Measurements from ENCODE around the gene IL17C. TPM values are rescaled to one million over a fixed set of nuclear protein-coding genes. Genes with fewer than 3 reads are reported as not detected.

Gene IL17C
- total RNA-seq, 4 donors from 2014 or later, result not detected

GRCh38 chr16:88643644-88643932, 5.2 kb downstream of the IL17C start:
- peaks cover 29% of the 10 kb centered on the region for H3K27me3 ChIP-seq
- WGBS, 2 donors (ENCODE audit: low coverage in 1 of 2), result no CpG with 5 or more reads among the region's 9 CpGs
- ATAC-seq, result no peak
- H3K4me3 ChIP-seq, result no peak overlapping the region
- no peaks in the 10 kb centered on the region for H3K4me1 ChIP-seq
- H3K27ac ChIP-seq, result no peak overlapping the region
- TF ChIP-seq CTCF (IDR thresholded peaks at IDR 0.05) (no peak), POLR2A (IDR thresholded peaks at IDR 0.05) (no peak), EP300 (IDR thresholded peaks at IDR 0.05) (no peak), POLR2AphosphoS5 (IDR thresholded peaks at IDR 0.05) (no peak)
- H3K9me3 ChIP-seq, result no peaks in the 10 kb centered on the region
- H3K36me3 ChIP-seq, result peaks cover 0 to 4% of the 10 kb centered on the region in 2 donors

GRCh38 chr16:88645455-88645854, 7.1 kb downstream of the IL17C start:
- Histone ChIP-seq H3K36me3 (peaks cover 0 to 4% of the 10 kb centered on the region in 2 donors), H3K4me1 (peaks cover 0 to 14% (median 0%) of the 10 kb centered on the region in 3 donors), H3K9me3 (no peaks in the 10 kb centered on the region), H3K27me3 (peaks cover 12% of the 10 kb centered on the region), H3K27ac (no peak overlapping the region), H3K4me3 (no peak overlapping the region)
- TF ChIP-seq POLR2AphosphoS5 (IDR thresholded peaks at IDR 0.05) (no peak), POLR2A (IDR thresholded peaks at IDR 0.05) (no peak), EP300 (IDR thresholded peaks at IDR 0.05) (no peak), CTCF (IDR thresholded peaks at IDR 0.05) (no peak)
- WGBS, 2 donors (ENCODE audit: low coverage in 1 of 2), result 100% methylated on average over 1 of the region's 16 CpGs; no CpG with 5 or more reads in 1 of the 2 donors
- ATAC-seq, result no peak

GRCh38 chr16:88645941-88646340, 7.6 kb downstream of the IL17C start:
- H3K4me3 ChIP-seq, result no peak overlapping the region
- H3K27ac ChIP-seq, result no peak overlapping the region

GRCh38 chr16:88646345-88647034, 8.1 kb downstream of the IL17C start:
- no peak overlapping the region for H3K4me3 ChIP-seq
- H3K27ac ChIP-seq, result no peak overlapping the region
- H3K4me1 ChIP-seq, result peaks cover 0 to 24% (median 7%) of the 10 kb centered on the region in 3 donors
- TF ChIP-seq EP300 (IDR thresholded peaks at IDR 0.05) (no peak), CTCF (IDR thresholded peaks at IDR 0.05) (no peak), POLR2A (IDR thresholded peaks at IDR 0.05) (no peak), POLR2AphosphoS5 (IDR thresholded peaks at IDR 0.05) (no peak)
- no peak for ATAC-seq
- H3K27me3 ChIP-seq, result peaks cover 12% of the 10 kb centered on the region
- peaks cover 0 to 5% of the 10 kb centered on the region in 2 donors for H3K36me3 ChIP-seq
- no CpG with 5 or more reads among the region's 28 CpGs for WGBS, 2 donors (ENCODE audit: low coverage in 1 of 2)
- no peaks in the 10 kb centered on the region for H3K9me3 ChIP-seq

More at GRCh38 chr16:88645941-88646340, 7.6 kb downstream of the IL17C start:
- Histone ChIP-seq H3K4me1 (peaks cover 0 to 18% (median 1%) of the 10 kb centered on the region in 3 donors), H3K9me3 (no peaks in the 10 kb centered on the region), H3K36me3 (peaks cover 0 to 4% of the 10 kb centered on the region in 2 donors), H3K27me3 (peaks cover 12% of the 10 kb centered on the region)
- ATAC-seq, result no peak
- WGBS, 2 donors (ENCODE audit: low coverage in 1 of 2), result 47 to 90% methylated on average over 2 of the region's 23 CpGs
- TF ChIP-seq POLR2AphosphoS5 (IDR thresholded peaks at IDR 0.05) (no peak), CTCF (IDR thresholded peaks at IDR 0.05) (no peak), POLR2A (IDR thresholded peaks at IDR 0.05) (no peak), EP300 (IDR thresholded peaks at IDR 0.05) (no peak)
